Astrocyte of the cerebellum (primary cell): ENCODE data around the gene AANAT.

Experiments used
- DNase-seq: peaks from one replicate; pipeline ENCODE4 v3.0.0-alpha.2; 2011; ENCODE audit warnings: low read depth
- H3K4me3 ChIP-seq: 2 replicates; pipeline ENCODE4 v1.5.1; 2011; ENCODE audit warnings: mild to moderate bottlenecking, low read depth, low read length, moderate library complexity
- CTCF ChIP-seq: IDR thresholded peaks from 2 replicates; pipeline ENCODE4 v1.5.1; 2012; ENCODE audit warnings: low read length, low read depth, moderate library complexity, mild to moderate bottlenecking; ENCODE audit errors: missing control alignments
- in situ Hi-C: cut with HindIII; loops from 2 replicates; pipeline ENCODE4 v1.10.0; 2017; ENCODE audit warnings: low sequenced_read_pairs

Gene AANAT

GRCh38 chr17:76467366-76467765 lies at the start of gene AANAT:
Gene AANAT (plus strand): TSS chr17:76467603. CDS start chr17:76468747, 1,144 bp downstream.
- TF ChIP-seq CTCF, result no peak
- no peak within 1 kb of the TSS for H3K4me3 ChIP-seq
- in situ Hi-C loops, result loop anchor here (5.0 to 25.0 kb wide), 2 partner anchors 40 to 170 kb away; partner anchors contain the start of gene ST6GALNAC1
- DNase-seq, result no peak

GRCh38 chr17:76419576-76420260 lies 47.7 kb upstream of the AANAT start:
- DNase-seq, result no peak
- H3K4me3 ChIP-seq, result no peak overlapping the region
- no peak for TF ChIP-seq CTCF
- in situ Hi-C loops, result no loop called here

GRCh38 chr17:76420356-76421043 lies 46.9 kb upstream of the AANAT start:
- in situ Hi-C loops, result no loop called here
- H3K4me3 ChIP-seq, result no peak overlapping the region
- DNase-seq, result no peak
- no peak for TF ChIP-seq CTCF

GRCh38 chr17:76421044-76421407 lies 46.4 kb upstream of the AANAT start:
- no peak for DNase-seq
- TF ChIP-seq CTCF, result no peak
- in situ Hi-C loops, result no loop called here
- H3K4me3 ChIP-seq, result no peak overlapping the region

- TF ChIP-seq CTCF, result no peak
- in situ Hi-C loops, result no loop called here
- DNase-seq, result no peak
- H3K4me3 ChIP-seq, result no peak overlapping the region
Observed at GRCh38 chr17:76422406-76422805, 45.0 kb upstream of the AANAT start.

- in situ Hi-C loops, result no loop called here
- no peak for TF ChIP-seq CTCF
- no peak overlapping the region for H3K4me3 ChIP-seq
- no peak for DNase-seq
Observed at GRCh38 chr17:76422860-76423259, 44.5 kb upstream of the AANAT start.
